ENCODE data around the gene KXD1.

Gene KXD1

GRCh38 chr19:18605196-18605545, 47.5 kb downstream of the KXD1 start:
- TF ChIP-seq, protein P1, sequence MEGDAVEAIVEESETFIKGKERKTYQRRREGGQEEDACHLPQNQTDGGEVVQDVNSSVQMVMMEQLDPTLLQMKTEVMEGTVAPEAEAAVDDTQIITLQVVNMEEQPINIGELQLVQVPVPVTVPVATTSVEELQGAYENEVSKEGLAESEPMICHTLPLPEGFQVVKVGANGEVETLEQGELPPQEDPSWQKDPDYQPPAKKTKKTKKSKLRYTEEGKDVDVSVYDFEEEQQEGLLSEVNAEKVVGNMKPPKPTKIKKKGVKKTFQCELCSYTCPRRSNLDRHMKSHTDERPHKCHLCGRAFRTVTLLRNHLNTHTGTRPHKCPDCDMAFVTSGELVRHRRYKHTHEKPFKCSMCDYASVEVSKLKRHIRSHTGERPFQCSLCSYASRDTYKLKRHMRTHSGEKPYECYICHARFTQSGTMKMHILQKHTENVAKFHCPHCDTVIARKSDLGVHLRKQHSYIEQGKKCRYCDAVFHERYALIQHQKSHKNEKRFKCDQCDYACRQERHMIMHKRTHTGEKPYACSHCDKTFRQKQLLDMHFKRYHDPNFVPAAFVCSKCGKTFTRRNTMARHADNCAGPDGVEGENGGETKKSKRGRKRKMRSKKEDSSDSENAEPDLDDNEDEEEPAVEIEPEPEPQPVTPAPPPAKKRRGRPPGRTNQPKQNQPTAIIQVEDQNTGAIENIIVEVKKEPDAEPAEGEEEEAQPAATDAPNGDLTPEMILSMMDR (conservative IDR thresholded peaks at IDR 0.05; ENCODE audit: low read length), result no peak
- no peak overlapping the region for H3K4me3 ChIP-seq (ENCODE audit: low read length)
- no peak for DNase-seq (ENCODE audit: low read depth)

DNA sequence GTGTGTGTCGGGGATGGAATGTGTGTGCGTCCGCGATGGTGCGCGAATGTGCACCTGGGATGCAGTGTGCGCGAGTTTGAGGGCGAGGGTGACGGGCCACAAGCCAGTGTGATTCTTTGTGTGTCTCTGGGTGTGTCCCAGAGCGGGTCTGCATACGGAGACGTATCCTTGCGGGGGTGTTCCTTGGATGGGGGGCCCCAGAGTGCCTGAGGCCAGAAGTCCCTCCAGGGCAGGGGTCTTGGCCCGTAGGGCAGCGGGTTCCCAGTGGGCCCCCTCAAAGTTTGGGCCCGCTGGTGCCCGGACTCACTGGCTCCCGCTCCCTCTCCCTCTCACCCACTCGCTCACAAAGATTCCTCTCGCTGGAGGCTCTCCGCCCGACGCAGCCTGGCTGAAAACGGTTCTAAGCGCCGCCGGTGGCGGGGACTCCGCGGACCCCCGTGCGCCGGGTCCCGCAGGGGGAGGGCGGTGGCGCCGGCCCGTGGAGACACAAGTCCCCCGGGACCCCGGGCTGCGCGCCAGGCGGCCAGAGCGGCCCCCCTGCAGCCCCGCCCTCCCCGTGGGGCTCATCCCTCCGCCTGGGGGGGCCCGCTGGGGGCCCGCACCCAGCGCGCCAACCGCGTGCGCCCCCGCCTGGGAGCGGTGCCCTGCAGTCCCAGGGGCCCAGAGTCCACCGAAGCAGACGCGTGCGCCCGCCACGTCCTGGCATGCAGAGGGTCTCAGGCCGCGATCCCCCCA, 48.0 kb downstream of the KXD1 start:
- H3K4me3 ChIP-seq (ENCODE audit: low read length), result no peak overlapping the region
- TF ChIP-seq, protein P1 (conservative IDR thresholded peaks at IDR 0.05; ENCODE audit: low read length), result no peak
- no peak for DNase-seq (ENCODE audit: low read depth)

- TF ChIP-seq, protein P1 (conservative IDR thresholded peaks at IDR 0.05; ENCODE audit: low read length), result no peak
- no peak within 1 kb of the TSS; the same call in 1 of the 2 replicates for H3K4me3 ChIP-seq (ENCODE audit: low read length)
- DNase-seq (ENCODE audit: low read depth), result no peak
These were observed 48.9 kb downstream of the KXD1 start, which contains the start of gene CRLF1 for GRCh38 chr19:18606281-18607225. Gene CRLF1, minus strand, starts transcription at chr19:18606799. Its CDS starts 143 bp downstream, at chr19:18606656.

DNA sequence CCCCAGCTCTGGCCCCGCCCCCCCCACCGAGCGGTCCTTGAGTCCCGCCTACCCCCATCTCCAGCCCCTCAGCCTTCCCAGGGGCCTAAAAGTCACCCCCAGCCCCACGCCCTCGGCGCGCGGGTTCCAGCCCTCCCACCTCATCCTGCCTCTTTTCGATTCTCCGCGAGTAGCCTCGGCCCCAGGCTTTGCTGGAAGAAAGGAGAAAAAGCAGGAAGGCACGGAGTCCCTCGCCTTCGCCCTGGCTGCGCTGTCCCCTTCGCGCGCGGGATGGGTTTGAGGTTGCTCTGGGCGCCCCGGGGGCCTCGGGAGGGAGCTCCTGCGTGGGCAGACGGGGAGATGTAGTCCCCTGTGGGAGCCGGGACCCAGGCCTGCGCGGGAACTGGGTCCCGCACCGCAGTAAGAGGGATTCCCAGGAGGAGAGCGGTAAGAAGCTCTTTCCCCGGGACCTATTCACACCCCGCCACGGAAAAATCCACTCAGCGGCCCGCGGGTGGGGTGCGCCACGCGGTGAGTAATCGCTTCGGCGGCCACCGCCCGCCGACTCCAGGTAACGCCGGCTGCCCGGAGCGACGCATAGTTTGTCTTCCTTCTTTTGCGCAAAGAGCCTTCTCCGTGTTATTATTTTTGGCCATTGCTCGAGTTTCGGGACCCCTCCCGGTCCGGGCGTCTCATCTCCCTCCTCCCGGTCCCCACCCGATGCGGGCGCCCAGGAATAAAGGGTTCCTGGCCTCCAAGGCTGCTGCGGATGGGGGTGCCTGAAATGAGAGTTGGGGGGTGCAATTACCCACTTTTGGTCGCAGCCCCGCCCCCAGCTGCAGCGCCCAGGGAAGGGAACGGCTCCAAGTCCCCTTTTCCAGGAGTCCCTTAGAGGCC, 49.8 kb downstream of the KXD1 start:
- TF ChIP-seq, protein P1 (conservative IDR thresholded peaks at IDR 0.05; ENCODE audit: low read length), result no peak
- no peak overlapping the region for H3K4me3 ChIP-seq (ENCODE audit: low read length)
- DNase-seq (ENCODE audit: low read depth), result no peak

DNA sequence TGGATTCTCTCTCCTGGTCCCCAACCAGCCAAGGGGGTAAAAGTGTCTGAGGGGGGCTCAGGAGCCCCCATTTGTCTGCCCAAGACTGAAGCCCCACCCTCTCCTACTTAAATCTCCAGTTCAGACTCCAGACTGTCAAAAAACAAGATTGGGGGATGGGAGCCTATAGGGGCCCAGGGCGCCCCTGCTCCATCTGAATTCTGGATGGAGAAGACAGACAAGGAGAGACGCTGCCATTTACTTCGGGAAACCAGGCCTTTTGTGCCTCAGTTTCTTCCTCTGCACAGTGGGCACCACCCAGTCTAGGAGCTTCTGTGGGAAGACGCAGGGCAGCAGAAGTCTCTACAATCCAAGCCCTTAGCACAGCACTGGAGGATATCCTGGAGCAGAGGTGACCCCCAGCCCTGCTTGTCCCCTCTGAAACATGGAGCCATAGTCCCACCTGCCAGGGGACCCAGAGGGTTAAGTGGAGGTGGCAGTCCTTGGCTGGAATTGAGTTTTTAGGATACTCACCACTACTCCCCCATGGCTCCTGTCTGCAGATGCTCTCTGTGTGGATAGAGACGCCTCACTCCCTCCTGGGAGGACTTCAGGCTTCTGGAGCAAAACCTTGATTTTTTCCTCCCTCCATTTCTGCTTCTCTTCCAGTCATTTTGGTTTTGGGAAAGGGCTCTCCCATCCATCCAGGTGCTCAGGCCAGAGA, 50.6 kb downstream of the KXD1 start:
- H3K4me3 ChIP-seq (ENCODE audit: low read length), result no peak overlapping the region
- DNase-seq (ENCODE audit: low read depth), result no peak
- TF ChIP-seq, protein P1 (conservative IDR thresholded peaks at IDR 0.05; ENCODE audit: low read length), result no peak

Data from AG10803 (cell line).